HPDE6-E6E7 (cell line): ENCODE results near the gene CC2D2A.

ENCODE experiments used
- DNase-seq: peaks from one replicate; pipeline ENCODE4 v3.0.0; 2011; ENCODE audit warnings: missing footprints; ENCODE audit errors: extremely low spot score

Gene CC2D2A

GRCh38 chr4:15648600-15648999 lies 178.9 kb downstream of the CC2D2A start:
- DNase-seq = no peak

GRCh38 chr4:15649914-15650545 lies 180.3 kb downstream of the CC2D2A start:
- peak; percentile 33 for DNase-seq
